HCEC 1CT (cell line): Measurements from ENCODE around the gene ATP6V0D1.
"Not testable (repeated sequence)": the region's sequence is repeated elsewhere in the genome, so short reads cannot be mapped to it uniquely, and the experiment has no call there.

Experiments
- DNase-seq: peaks from one replicate; pipeline ENCODE4 v3.0.0-alpha.2; 2017

Gene ATP6V0D1

GRCh38 chr16:67499106-67499505, 18.1 kb upstream of the ATP6V0D1 start:
- DNase-seq: peak; percentile 64

- peak; percentile 79 for DNase-seq
Observed at GRCh38 chr16:67490335-67491096, 9.6 kb upstream of the ATP6V0D1 start.

DNA sequence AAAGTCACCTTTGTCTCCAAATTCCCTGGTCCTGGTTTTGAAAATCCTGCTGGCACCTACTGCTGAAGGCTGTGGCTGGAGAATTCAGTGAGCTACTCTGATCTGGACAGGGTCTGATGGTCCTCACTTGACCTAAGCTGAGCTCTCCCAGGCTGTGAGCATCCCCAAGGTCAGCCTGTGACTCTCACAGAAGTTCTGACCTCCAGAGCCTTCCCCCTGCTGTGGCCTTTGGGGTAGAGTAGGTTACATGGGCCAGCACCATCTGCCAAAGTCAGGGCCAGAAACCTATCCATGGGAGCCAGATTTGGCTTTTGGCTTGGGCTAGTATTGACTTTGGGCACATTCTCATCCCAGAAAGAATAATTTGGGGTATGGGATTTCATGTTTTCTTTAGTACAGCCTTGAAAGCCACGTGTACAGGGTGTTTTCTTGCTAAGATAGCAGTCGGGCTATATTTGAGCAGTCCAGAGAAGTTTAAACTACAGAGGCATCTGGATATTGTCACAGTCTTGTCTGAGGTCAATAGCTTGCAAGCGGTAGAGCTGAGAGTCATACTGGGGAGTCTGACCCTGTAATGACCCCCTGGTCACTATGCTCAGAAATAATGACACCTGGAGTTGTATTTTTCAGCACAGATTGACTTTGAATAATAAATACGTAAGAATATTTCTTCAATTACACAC, 8.6 kb upstream of the ATP6V0D1 start:
- DNase-seq: peak; percentile 14

GRCh38 chr16:67487561-67487960, 6.6 kb upstream of the ATP6V0D1 start:
- not testable (repeated sequence) for DNase-seq

GRCh38 chr16:67486805-67487204, 5.8 kb upstream of the ATP6V0D1 start:
- DNase-seq: peak; percentile 20

GRCh38 chr16:67483731-67484525, 3.0 kb upstream of the ATP6V0D1 start:
- DNase-seq: no peak

DNA sequence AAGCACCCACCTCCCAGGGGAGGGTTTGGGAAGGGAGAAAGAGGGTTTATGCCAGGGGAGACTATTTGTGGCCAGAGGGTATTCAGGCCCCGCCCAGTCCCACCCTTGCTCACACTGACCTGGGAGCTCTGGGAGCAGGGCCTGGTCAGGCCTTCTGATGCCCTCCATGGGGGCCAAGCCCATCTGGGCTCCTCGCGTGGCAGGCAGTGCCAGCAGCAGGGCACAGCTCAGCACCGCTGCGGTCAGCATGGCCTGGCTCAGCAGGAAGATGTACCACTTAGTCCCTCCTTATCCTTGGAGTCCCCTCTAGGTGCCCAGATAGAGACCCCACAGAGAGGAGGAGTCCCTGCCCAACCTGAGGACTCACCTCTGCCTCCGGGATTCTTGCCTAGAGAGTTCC, 2.2 kb upstream of the ATP6V0D1 start, which contains the start of gene AGRP:
Gene AGRP, minus strand, starts transcription at position 398 of the 400 bp plus-strand sequence. Its CDS starts 149 bp downstream, at position 249.
- DNase-seq: no peak

DNA sequence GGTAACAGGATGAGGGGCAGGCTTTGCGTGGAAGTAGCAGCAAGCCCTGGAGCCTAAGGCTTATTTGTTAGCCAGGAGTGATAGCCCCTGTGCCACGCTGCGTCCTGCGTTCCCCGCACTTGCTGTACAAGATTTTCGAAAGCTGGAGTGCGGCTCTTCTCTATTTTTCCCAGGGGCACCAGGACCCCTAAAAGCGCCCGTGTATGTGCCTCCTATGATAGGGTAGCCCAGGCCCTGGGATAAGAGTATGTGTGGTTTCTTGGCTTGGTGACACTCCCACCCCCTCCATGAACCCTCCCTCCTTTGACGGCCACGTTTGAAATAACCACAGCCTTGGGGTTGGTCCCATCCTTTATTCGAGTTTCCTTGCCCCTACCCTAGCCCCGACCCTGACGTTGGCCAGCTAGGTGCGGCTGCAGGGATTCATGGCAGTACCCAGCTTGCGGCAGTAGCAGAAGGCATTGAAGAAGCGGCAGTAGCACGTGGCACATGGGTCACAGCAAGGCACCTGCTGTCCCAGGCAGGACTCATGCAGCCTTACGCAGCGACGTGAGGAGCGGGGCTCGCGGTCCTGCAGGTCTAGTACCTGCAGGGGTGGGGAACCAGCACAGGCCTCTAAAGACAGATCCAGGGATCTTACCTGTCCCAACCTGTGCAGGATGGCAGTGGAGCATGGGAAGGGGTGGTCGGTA, 1.4 kb upstream of the ATP6V0D1 start:
- no peak for DNase-seq

DNA sequence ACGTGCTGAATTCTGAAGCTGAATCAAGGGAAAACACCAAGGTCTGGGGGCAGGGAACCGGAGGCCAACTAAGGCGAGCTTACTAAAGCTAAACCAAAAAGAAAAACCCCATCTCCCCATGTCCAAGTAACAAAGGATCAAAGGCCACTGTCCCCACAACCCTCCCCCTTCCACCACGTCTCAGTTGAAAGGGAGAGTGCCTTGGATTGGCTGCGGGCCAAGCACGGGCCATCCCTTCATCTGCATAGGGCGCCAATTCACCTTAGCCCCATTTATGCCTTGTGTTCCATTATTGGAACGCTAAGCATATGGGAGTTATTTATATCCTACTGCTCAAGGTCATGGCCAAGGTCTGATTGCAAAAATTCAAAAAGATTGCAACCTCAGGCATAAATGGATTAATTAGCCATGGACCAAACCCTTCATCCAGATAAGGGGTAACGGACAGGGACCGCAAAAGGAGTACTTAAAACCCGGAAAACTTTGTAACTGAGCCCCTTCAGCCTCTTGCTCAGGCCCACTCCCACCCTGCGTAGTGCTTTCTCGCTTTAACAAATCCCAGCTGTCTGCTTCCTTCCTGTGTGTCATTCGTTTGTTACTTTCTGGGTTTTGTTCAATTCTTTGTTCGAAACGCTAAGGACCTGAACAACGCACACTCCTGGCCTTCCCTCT, 740 bp upstream of the ATP6V0D1 start:
- peak; percentile 20 for DNase-seq

GRCh38 chr16:67477960-67478554, 2.9 kb downstream of the ATP6V0D1 start:
- no peak for DNase-seq

DNA sequence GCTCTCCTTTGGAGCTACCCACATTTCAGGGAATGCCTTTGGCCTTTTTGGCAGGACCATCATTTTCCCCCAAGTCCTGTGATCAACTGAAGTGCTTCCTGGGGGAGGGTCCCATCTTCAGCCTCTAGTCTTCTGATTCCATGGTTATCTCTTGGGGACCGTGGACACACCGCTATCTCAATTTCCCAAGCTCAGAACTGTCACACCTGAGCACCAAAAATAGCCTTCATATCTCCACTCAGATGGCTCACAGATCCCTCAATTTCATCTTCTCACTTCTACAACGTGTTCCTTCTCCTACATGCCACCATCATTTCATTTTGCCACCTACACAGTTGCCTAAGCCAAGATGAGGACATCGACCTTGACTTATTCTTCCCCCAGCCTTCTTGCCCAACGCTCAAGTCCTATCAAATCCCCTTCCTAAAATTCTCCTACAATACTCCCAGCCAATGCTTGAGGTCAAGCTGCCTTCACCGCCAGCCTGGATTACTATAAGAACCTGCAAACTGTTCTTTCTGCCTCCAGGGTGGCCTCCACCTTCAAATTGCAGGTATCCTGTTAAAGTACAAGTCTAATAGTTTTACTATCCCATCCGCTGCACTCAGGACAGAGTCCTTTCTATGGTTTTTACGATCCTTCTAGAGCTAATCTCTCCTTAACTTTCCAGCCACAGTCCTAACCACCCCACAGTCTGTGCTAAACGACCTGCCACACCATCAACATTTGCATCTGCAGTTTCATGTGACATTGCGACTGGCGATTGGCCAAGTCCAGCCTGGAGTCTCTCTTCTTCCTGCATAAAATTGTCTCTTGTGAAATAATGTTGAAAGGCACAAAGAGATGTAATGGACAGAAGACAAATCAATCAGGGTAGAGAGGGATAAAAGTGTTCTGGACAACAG, 6.2 kb downstream of the ATP6V0D1 start:
- no peak for DNase-seq

DNA sequence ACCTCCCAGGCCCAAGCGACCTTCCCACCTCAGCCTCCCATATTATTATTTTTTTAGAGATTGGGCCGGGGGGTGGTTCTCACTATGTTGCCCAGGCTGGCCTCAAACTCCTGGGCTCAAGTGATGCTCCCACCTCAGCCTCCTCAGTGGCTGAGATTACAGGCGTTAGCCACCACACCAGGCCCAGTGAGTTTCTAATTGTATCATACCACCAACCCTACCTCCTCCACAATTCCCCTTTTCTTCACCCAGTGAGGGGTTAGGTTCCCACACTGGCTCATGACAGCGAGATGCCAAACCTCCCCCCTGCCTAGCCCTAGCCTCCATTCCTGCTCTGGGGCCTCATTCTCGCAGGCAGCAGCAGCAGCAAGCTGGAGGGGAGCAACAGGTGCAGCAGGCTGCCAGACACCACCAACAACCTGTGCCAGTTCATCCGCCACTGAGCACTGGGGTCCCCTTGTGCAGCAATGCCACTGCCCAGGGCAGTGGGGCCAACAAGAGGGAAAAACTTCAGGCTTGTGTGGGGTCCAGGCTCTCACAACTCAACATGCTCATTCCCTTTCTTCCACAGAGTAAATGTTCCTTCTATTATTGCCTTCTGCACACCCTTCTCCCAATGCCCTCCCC, 9.1 kb downstream of the ATP6V0D1 start:
- DNase-seq: no peak

- no peak for DNase-seq
Observed at GRCh38 chr16:67470359-67470758, 10.6 kb downstream of the ATP6V0D1 start.

DNA sequence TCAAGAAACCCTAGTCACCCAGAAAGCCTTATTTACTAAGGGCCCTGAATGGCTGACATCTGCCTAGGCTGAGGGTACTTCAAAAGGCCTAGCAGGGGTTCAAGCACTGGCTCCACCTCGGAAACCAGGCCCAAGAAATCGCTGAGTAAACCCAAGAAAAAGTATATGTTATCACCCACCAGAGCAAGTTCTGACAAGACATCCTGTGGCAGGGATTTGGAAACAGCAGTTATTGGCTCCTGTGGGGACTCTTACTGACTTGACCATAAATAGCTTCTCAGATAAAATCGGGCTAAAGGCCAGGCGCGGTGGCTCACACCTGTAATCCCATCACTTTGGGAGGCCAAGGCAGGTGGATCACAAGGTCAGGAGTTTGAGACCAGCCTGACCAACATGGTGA, 12.2 kb downstream of the ATP6V0D1 start:
- DNase-seq: no peak

DNA sequence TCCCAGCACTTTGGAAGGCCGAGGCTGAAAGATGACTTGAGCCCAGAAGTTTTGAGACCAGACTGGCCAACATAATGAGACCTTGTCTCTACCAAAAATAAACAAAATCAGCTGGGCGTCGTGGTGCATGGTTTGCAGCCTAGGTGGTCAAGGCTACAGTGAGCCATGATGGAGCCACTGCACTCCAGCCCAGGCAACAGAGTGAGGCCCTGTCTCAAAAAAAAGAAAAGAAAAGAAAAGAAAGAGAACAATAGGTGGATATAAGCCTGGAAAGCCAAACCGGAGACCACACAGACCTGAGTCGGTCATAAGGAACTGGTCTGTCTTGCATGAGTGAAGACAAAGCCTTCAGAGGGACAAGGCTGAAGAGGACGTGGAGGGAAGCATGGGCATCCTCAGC, 14.4 kb downstream of the ATP6V0D1 start:
- DNase-seq: no peak

- no peak for DNase-seq
Observed at GRCh38 chr16:67464565-67464964, 16.4 kb downstream of the ATP6V0D1 start.

DNA sequence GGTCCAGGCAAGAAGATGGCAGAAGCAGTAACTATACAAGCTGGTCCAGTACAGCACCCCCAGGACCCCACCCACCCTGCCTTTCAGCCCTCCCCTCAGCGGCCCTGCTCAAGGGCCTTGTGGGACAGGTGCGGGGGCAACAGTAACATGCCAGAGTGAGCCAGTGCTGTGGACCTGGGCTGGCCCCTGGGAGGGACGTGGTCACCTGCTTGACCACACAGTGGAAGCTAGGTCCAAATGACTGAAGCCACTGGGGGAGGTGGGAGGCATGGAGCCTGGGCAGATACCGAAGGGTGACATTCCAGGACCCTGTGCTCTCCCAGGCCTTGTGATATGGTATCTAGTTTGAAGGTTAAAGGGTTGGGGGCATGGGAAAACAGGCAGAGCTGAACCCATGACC, 17.3 kb downstream of the ATP6V0D1 start:
- DNase-seq: no peak

DNA sequence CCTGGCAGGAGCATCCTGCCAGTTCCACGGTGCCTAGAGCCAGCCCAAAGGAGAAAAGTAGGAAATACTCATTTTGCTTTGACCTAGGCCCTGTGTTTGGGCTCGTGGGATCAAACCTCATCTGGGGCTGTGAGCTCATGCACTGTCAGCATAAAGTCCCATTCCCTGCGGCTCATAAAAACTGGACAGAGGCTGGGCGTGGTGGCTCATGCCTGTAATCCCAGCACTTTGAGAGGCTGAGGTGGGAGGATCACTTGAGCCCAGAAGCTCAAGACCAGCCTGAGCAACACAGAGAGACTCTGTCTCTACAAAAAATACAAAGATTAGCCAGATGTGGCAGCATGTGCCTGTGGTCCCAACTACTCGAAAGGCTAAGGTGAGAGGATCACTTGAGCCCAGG, 17.9 kb downstream of the ATP6V0D1 start:
- DNase-seq: no peak

- no peak for DNase-seq
Observed at GRCh38 chr16:67462279-67462655, 18.7 kb downstream of the ATP6V0D1 start.

- DNase-seq: no peak
Observed at GRCh38 chr16:67461600-67462278, 19.2 kb downstream of the ATP6V0D1 start.
